Neuronal stem cell (in vitro differentiated cells): ENCODE data around the gene TMTC1.

Experiments used
- DNase-seq: peaks from one replicate; pipeline ENCODE4 v3.0.0-alpha.2; 2013; ENCODE audit warnings: low spot score
- H2AFZ ChIP-seq: one replicate; pipeline ENCODE4 v1.6.1; 2013; ENCODE audit warnings: mild to moderate bottlenecking, low read length, inconsistent platforms
- H2AK5ac ChIP-seq: 2 replicates; pipeline ENCODE4 v1.6.1; 2013; ENCODE audit warnings: low read depth, mild to moderate bottlenecking, inconsistent platforms, low read length, moderate library complexity, mixed read lengths
- H2BK120ac ChIP-seq: 2 replicates; pipeline ENCODE4 v1.6.1; 2013; ENCODE audit warnings: low read depth, mild to moderate bottlenecking, inconsistent platforms, low read length, moderate library complexity, mixed read lengths
- H2BK12ac ChIP-seq: one replicate; pipeline ENCODE4 v1.6.1; 2013; ENCODE audit warnings: low read length, inconsistent platforms
- H2BK15ac ChIP-seq: 2 replicates; pipeline ENCODE4 v1.6.1; 2013; ENCODE audit warnings: mild to moderate bottlenecking, low read length, inconsistent platforms, mixed read lengths
- H2BK5ac ChIP-seq: one replicate; pipeline ENCODE4 v1.6.1; 2013; ENCODE audit warnings: inconsistent platforms, mild to moderate bottlenecking, low read length, moderate library complexity
- H3K14ac ChIP-seq: one replicate; pipeline ENCODE4 v1.6.1; 2013; ENCODE audit warnings: low read length, inconsistent platforms
- H3K18ac ChIP-seq: 2 replicates; pipeline ENCODE4 v1.6.1; 2013; ENCODE audit warnings: low read length, inconsistent platforms
- H3K23ac ChIP-seq: 2 replicates; pipeline ENCODE4 v1.6.1; 2013; ENCODE audit warnings: low read depth, mild to moderate bottlenecking, mixed read lengths, low read length, inconsistent platforms; ENCODE audit not compliant: poor library complexity
- H3K27ac ChIP-seq: replicated peaks from 3 replicates; pipeline ENCODE4 v1.5.1; 2013; ENCODE audit warnings: low read length, inconsistent platforms
- H3K27me3 ChIP-seq, 3 experiments: 2 replicates each; pipeline ENCODE4 v1.6.1; 2013; ENCODE audit warnings: low read length in 3 of 3, mild to moderate bottlenecking in 2 of 3, inconsistent platforms in 1 of 3, low read depth in 1 of 3, mixed read lengths in 1 of 3, moderate library complexity in 1 of 3; ENCODE audit not compliant: control insufficient read depth in 3 of 3, insufficient read depth in 3 of 3
- H3K36me3 ChIP-seq, 2 donors: replicated peaks in 1 of 2; 2 replicates each; pipeline ENCODE4 v1.6.1; 2013; ENCODE audit warnings: low read length in 2 of 2; ENCODE audit not compliant: control insufficient read depth in 2 of 2, insufficient read depth in 2 of 2
- H3K4ac ChIP-seq: 2 replicates; pipeline ENCODE4 v1.6.1; 2013; ENCODE audit warnings: inconsistent platforms, mild to moderate bottlenecking, low read length, moderate library complexity
- H3K4me1 ChIP-seq, 2 donors: 1 replicate in 1 of 2; 2 replicates in 1 of 2; pipeline ENCODE4 v1.6.1; 2013; ENCODE audit warnings: low read length in 2 of 2, low read depth in 1 of 2; ENCODE audit not compliant: control insufficient read depth in 2 of 2, insufficient read depth in 1 of 2
- H3K4me2 ChIP-seq: one replicate; pipeline ENCODE4 v1.6.1; 2013; ENCODE audit warnings: mild to moderate bottlenecking, low read length, inconsistent platforms; ENCODE audit not compliant: insufficient read depth, poor library complexity, severe bottlenecking
- H3K4me3 ChIP-seq, 2 donors: 2 replicates each; pipeline ENCODE4 v1.5.1; 2013; ENCODE audit warnings: low read length in 2 of 2, mild to moderate bottlenecking in 2 of 2, inconsistent platforms in 1 of 2, moderate library complexity in 1 of 2
- H3K79me1 ChIP-seq: one replicate; pipeline ENCODE4 v1.6.1; 2013; ENCODE audit warnings: low read depth, mild to moderate bottlenecking, inconsistent platforms, low read length, moderate library complexity
- H3K9ac ChIP-seq: one replicate; pipeline ENCODE4 v1.6.1; 2013; ENCODE audit warnings: mild to moderate bottlenecking, low read depth, low read length, inconsistent platforms; ENCODE audit not compliant: poor library complexity
- H3K9me3 ChIP-seq, 2 donors: replicated peaks in 1 of 2; 2 replicates each; pipeline versions ENCODE3 to v1.6.1; 2013; ENCODE audit warnings: low read length in 2 of 2, mild to moderate bottlenecking in 2 of 2, inconsistent platforms in 1 of 2, low read depth in 1 of 2, mixed read lengths in 1 of 2, moderate library complexity in 1 of 2; ENCODE audit not compliant: control insufficient read depth in 2 of 2, insufficient read depth in 1 of 2
- H4K8ac ChIP-seq: one replicate; pipeline ENCODE4 v1.6.1; 2013; ENCODE audit warnings: low read depth, mild to moderate bottlenecking, inconsistent platforms, low read length, moderate library complexity
- H4K91ac ChIP-seq: one replicate; pipeline ENCODE4 v1.6.1; 2013; ENCODE audit warnings: low read length, low read depth, mild to moderate bottlenecking, inconsistent platforms; ENCODE audit not compliant: poor library complexity
- WGBS, 2 donors: extraction: QIAGEN DNeasy Blood & Tissue Kit; methylation state at CpG; one replicate each; pipeline ENCODE4 v1.1.7; 2013; ENCODE audit warnings: missing lambda C conversion rate in 2 of 2, mixed read lengths in 1 of 2; ENCODE audit not compliant: insufficient read length in 2 of 2, insufficient replicate concordance in 1 of 2; ENCODE audit errors: extremely low coverage in 2 of 2; 5-methylcytosine and 5-hydroxymethylcytosine counted together

The TMTC1 gene

GRCh38 chr12:29769162-29769858 lies 14.4 kb downstream of the TMTC1 start:
- no peak overlapping the region for H2AFZ ChIP-seq
- no peak overlapping the region for H3K4ac ChIP-seq
- no peak for DNase-seq
- H4K8ac ChIP-seq: no peak overlapping the region
- H4K91ac ChIP-seq: no peak overlapping the region
- H3K4me1 ChIP-seq: peaks cover 0 to 1% of the 10 kb centered on the region in 2 donors
- H3K9ac ChIP-seq: no peak overlapping the region
- no peak overlapping the region for H3K14ac ChIP-seq
- no peak overlapping the region for H3K4me3 ChIP-seq
- no peak overlapping the region for H2BK120ac ChIP-seq
- H2AK5ac ChIP-seq: no peak overlapping the region
- no peak overlapping the region for H3K4me2 ChIP-seq
- H3K23ac ChIP-seq: no peak overlapping the region
- no peak overlapping the region for H2BK15ac ChIP-seq
- no CpG with 5 or more reads among the region's 4 CpGs for WGBS, 2 donors
- H2BK5ac ChIP-seq: no peak overlapping the region
- no peaks in the 10 kb centered on the region for H3K79me1 ChIP-seq
- H3K36me3 ChIP-seq: peaks cover 0 to 18% of the 10 kb centered on the region in 2 donors
- no peak overlapping the region for H2BK12ac ChIP-seq
- H3K18ac ChIP-seq: no peak overlapping the region
- no peaks in the 10 kb centered on the region for H3K27me3 ChIP-seq
- H3K9me3 ChIP-seq: peaks cover 0 to 8% of the 10 kb centered on the region in 2 donors
- H3K27ac ChIP-seq: no peak overlapping the region

GRCh38 chr12:29768372-29768771 lies 15.4 kb downstream of the TMTC1 start:
- no CpG with 5 or more reads among the region's 2 CpGs for WGBS, 2 donors
- no peak overlapping the region for H2BK120ac ChIP-seq
- no peaks in the 10 kb centered on the region for H3K79me1 ChIP-seq
- H3K23ac ChIP-seq: no peak overlapping the region
- no peak overlapping the region for H3K4me3 ChIP-seq
- no peak overlapping the region for H2AFZ ChIP-seq
- no peak overlapping the region for H3K4ac ChIP-seq
- no peak overlapping the region for H3K27ac ChIP-seq
- H2BK12ac ChIP-seq: no peak overlapping the region
- no peak overlapping the region for H2AK5ac ChIP-seq
- no peak overlapping the region for H3K9ac ChIP-seq
- no peak overlapping the region for H3K14ac ChIP-seq
- no peak for DNase-seq
- no peak overlapping the region for H3K4me2 ChIP-seq
- H3K27me3 ChIP-seq: no peaks in the 10 kb centered on the region
- H3K9me3 ChIP-seq: no peaks in the 10 kb centered on the region
- H4K91ac ChIP-seq: no peak overlapping the region
- no peak overlapping the region for H4K8ac ChIP-seq
- no peak overlapping the region for H2BK15ac ChIP-seq
- no peak overlapping the region for H3K18ac ChIP-seq
- H3K36me3 ChIP-seq: peaks cover 0 to 28% of the 10 kb centered on the region in 2 donors
- H2BK5ac ChIP-seq: no peak overlapping the region
- H3K4me1 ChIP-seq: peaks cover 0 to 1% of the 10 kb centered on the region in 2 donors

- Histone ChIP-seq H2BK12ac (no peak overlapping the region), H3K4ac (no peak overlapping the region), H3K79me1 (no peaks in the 10 kb centered on the region), H3K4me2 (no peak overlapping the region), H4K91ac (no peak overlapping the region), H2AK5ac (no peak overlapping the region), H3K18ac (no peak overlapping the region), H2BK120ac (no peak overlapping the region), H3K27me3 (no peaks in the 10 kb centered on the region), H2AFZ (no peak overlapping the region), H3K36me3 (peaks cover 1 to 59% of the 10 kb centered on the region in 2 donors), H3K23ac (no peak overlapping the region), H3K14ac (no peak overlapping the region), H2BK5ac (no peak overlapping the region), H3K9ac (no peak overlapping the region), H3K4me3 (no peak overlapping the region), H3K9me3 (peaks cover 1 to 2% of the 10 kb centered on the region in 2 donors), H4K8ac (no peak overlapping the region), H3K27ac (no peak overlapping the region), H3K4me1 (peaks cover 0 to 1% of the 10 kb centered on the region in 2 donors), H2BK15ac (no peak overlapping the region)
- no peak for DNase-seq
These were observed 20.4 kb downstream of the TMTC1 start for GRCh38 chr12:29763301-29763683.

- Histone ChIP-seq H4K8ac (no peak overlapping the region), H2BK12ac (no peak overlapping the region), H3K18ac (no peak overlapping the region), H3K27me3 (no peaks in the 10 kb centered on the region), H3K4me3 (no peak overlapping the region), H2AK5ac (no peak overlapping the region), H2AFZ (no peak overlapping the region), H3K23ac (no peak overlapping the region), H2BK15ac (no peak overlapping the region), H2BK5ac (no peak overlapping the region), H3K79me1 (no peaks in the 10 kb centered on the region), H3K4me1 (peaks cover 0 to 1% of the 10 kb centered on the region in 2 donors), H3K27ac (no peak overlapping the region), H3K9me3 (peaks cover 1 to 7% of the 10 kb centered on the region in 2 donors), H3K36me3 (peaks cover 1 to 64% of the 10 kb centered on the region in 2 donors), H2BK120ac (no peak overlapping the region), H3K4ac (no peak overlapping the region), H3K9ac (no peak overlapping the region), H3K14ac (no peak overlapping the region), H3K4me2 (no peak overlapping the region), H4K91ac (no peak overlapping the region)
- WGBS, 2 donors: no CpG with 5 or more reads among the region's 7 CpGs
- no peak for DNase-seq
These were observed 21.0 kb downstream of the TMTC1 start for GRCh38 chr12:29762637-29763300.
